Activated CD4-positive, alpha-beta T cell treated with anti-CD3 and anti-CD28 coated beads, Interleukin-2, amount 50 U/mL, for 48 hours (primary cell): Measurements from ENCODE around the gene FSIP1.

Experiments
- DNase-seq, 2 experiments: peaks; one replicate each; pipeline ENCODE4 v3.0.0-alpha.2; 2020

FSIP1 gene

DNA sequence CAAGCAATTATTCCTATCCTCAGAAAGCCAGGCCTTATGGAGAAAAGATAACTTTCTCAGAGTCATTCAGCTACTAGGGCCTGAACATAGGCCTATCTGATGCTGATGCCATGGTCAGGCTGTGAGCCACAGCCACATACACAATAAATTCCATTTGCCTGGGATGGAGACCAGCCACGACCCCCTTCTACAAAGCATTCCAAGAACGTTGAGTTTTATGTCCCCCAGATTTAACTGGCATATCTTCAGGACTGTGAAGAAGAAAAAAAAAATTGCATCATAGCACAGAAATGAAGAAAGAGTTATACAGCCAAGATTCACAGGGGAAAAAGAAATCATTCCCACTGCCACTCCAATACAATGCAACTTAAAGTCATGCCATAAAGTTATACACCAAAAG is 101.8 kb downstream of the FSIP1 start:
- no peak for DNase-seq

DNA sequence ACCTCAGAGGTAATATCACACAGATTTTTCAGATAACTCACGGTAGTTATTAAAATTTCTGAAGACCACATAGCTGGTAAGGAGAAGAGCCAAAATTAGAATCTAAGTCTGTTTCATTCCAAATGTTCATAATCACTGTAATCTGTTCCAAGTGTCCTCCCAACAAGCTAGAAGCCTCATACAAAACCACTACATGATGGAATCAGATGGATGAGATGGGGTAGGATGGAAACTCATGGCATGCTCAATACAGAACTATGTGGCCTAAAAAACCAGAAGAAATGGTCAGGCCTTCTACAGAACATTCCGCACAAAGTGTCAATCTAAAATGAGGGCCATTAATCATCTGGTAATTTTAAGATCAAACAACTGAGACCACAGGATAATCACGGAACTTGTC is 110.0 kb downstream of the FSIP1 start:
- DNase-seq, result no peak

DNA sequence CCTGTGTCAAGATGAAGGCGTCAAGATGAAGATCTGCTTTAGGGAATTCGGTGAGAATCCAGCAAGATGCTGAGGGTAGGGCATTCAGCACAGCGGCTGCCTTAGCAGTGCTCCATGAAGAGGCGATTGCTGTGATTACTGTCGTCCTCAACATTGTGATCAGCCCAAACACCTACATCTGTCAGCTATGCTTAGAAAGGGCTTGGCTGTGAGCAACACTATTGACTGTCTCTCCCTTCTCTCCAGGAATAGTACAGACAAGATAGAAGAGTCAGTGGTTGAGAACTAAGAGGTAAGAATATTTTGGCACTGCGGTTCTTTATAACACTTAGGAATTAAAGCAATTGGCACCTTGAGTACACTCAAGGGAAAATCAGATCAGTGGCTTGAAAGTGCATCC is 110.5 kb downstream of the FSIP1 start:
- no peak for DNase-seq

DNA sequence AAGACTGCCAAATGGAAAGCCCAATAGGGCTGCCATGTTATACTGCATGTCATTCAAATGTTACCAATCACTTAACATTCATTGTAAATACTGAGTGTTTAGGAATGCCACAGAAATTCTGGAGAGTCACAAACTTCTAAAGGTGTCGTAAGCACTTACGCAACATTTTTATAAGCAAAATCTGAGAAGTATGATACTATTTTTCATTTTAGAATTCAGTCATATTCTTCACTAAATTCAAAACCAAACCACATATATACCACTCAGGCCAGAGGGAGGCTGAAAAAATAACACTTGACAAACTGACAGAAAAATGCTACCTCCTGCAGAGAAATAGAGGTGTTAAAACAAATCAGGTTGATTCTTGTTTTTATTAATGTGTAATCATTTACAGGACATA is 112.0 kb downstream of the FSIP1 start:
- DNase-seq, result no peak

DNA sequence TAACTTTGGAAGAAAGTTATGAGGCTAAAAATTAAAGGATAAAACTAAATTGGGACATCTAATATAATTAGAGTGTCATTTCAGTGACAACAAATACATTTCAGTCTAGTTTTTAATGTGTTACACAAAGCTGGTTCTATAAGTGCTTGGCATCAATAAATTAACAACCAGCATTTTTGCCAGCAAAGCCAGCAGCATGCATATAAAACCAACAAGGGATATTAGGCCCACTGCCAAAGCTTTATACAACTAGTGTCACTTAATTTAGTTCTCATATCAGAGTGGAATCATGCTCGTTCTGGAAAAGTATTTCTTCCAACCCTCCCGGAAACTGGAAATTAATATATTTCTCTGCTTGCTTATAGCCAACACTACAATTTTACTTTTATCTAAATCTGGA is 113.0 kb downstream of the FSIP1 start:
- DNase-seq, result no peak

DNA sequence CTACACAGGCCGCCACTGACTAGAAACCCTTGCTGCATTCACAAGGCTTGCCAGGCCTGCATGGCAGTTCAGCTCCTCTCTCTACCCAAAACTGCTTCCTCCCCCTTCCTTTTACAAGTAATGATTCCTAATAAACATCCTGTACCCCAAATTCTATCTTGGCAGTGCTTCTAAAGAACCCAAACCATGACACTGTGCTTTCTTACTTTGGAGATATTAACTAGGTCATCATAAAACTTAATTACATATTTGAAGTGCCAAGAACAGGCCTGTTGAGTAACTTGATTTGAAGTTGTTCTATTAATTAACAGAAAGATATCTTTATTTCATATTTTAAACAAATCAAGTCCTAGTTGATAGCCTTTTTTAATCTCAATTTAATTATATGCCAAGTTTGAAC is 113.4 kb downstream of the FSIP1 start:
- DNase-seq, result no peak

DNA sequence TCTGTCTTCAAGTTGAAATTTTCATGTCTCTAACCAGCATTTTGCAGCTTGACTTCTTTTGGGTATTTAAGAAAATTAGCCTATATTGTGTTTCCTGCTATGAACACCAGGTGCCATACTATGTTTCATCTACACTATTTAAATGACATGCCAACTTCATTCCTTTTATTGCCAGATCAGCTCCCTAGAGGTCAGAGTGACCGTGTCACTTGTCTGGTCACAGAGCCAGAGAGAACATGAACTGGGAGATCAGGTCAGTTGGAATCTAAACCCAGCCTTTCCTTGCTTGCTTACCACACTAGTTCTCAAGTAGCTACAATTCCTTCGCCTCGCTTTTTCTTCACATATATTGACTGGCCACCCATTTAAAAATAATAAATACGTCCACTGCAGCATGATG is 114.2 kb downstream of the FSIP1 start:
- DNase-seq, result no peak

DNA sequence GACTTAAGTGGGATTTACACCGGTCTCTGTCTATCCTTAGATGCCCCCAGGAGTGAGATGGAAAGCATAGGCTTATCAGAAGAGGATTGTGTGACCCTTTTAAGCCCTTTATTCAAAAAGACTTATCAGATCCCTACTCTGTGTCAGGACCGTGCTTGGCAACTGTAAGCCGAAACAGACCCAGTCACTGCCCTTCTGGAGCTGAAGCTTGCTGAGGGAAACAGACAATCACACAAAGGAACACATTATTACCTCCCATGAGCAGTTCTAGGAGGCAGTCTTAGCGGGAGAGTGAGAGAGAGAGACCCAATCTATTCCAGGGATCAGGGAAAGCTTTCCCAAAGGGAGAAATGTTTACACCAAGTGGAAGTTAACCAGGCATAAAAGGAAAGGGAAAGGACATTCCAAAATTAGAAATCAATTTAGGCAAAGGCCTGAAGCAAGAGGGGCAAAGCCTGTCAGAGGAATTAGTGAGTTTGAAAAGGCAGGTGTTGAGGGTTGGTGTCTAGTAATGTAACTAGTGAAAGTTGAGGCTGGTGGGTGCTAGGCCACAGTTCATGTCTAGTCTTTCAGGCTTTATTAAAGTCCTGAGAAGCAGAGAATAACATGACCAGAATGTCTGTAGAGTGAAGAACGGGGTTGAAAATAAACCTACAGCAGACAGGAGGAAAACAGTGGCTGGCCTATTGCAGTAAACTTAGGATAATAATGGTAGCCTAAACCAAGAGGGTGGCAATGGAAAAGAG is 115.1 kb downstream of the FSIP1 start:
- no peak for DNase-seq

DNA sequence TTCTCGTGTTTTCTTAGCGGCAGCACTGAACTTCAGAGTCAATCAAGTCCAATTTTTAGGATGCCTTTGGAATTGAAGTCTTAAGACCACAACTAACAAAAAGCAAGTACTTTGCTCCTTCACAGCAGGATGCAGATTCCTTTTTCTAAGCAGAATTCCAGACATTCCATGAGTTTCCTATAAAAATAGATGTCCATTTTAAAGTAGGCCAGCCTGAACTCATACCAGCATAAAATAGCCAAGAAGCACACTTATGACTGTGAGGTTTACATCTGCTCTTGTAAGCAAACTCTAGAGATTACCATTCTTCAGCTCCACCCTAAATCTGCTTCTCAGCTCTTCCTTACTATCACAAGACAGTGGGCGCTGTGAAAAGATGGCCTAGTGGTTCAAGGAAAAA is 116.0 kb downstream of the FSIP1 start:
- DNase-seq, result no peak

DNA sequence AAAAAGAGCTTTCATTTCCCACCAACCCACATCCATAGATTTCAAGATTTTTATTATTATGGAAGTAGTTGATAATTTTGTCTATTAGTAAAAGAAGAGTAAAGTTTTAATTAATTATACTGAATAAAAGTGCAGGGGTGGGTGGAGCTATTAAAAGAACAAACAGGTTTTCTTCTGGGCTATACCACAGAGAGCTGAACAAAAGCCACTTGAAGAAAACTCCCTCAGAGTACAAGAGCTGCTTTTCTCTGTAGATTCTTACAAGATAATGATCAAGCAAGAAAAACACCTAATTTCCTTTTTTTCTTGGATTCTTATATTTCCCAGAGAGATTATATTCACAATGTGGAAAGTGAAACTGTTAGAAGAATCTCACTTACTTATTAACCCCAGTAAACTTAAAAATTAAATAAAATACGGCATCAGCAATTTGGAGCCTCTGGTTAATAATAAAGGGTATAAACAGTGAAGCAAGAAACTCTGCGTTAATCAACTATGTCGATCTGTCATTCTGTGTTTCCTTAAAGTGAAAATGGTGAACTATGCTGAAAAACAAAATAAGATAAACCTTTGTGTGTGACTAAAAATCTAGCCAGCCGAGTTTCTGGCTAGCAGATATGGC is 116.9 kb downstream of the FSIP1 start:
- DNase-seq, result no peak

DNA sequence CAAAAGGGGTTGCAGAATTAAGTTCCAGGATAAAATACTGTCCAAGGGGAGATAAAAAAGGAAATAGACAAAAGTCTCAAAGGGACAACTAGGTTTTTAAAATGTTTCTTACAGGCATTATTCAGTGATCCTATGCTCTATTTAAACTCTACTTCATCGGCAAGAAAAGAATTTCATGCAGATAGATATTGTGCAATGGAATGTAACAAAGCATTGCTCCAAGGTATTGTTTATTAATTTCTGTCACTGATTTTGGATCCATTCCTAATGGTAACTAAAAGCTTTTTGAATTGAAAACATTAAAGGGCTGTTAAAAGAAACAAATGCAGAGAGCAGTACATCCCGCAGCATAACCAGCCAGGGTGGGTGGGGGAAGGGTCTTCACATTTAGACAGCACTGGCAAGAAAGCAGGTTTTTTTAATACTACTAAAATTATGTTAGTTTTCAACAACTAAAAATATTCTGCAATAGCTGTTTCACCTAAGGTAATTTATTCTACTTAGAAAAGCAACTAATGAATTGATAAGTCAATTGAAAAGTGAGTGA is 118.9 kb downstream of the FSIP1 start:
- DNase-seq, result no peak

DNA sequence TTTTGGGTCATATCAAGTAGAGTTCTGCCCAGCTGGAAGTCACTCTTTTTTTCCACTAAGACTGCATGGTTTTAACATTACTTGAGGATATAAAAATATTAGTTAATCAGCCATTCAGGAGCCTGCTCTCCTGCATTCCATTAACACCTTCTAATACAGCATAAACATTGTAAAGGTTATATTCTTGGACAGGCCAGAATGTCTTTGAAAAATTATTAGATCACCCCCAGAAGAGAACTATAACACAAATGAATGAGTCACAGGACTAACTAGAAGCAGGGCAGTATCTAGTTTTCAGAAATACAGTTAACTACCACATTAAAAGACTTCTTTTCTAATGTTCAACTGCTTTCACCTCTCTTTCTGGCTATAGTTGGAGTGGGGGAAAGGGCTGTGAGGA is 120.9 kb downstream of the FSIP1 start:
- DNase-seq, result no peak

DNA sequence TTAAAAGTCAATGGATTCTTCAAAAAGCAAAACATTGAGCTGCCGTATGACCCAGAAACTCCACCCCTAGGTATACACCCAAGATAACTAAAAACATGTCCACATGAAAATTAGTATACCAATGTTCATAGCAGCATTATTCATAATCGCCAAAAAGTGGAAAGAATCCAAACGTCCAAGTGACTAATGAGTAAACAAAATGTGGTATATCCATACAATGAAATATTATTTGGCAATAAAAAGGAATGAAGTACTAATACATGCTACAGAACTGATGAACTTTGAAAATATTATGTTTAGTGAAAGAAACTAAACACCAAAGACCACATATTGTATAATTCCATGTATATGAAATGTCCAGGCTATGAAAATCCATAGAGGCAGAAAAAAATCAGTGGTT is 123.9 kb downstream of the FSIP1 start:
- DNase-seq, result no peak

DNA sequence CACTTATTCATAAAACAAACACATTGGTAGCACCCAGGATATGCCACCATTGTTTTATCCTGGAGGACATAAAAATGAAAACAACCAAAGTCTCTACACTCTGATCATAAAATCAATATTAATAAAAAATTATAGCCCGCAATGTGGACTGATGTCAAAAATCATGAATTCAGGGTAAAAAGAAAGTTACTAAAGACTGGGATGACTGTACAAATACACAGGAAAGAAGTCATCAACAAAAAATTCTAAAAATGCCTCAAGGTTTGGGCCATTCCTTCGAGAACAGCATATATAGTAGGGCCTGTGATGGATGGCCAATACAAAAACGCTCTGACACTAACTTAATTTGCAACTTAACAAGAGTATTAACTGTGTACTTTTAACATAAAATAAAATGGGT is 125.0 kb downstream of the FSIP1 start:
- DNase-seq, result no peak

DNA sequence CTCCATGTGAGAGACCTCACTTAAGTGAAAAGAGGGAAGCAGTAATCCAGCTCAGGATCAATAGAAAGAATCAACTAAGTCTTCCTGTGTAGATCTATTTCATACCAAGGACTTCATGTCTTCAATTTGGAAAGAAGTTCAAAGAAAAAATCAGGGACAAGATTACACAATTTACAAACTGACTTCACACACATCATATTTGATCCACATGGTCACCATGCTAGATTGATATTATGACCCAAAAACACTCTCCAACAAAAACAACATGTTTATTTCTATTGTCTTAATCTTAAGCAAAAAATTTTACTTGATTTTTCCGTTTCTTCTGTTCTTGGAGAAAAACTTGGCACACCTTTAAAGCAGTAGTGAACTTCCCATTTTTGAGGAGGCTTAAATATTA is 125.5 kb downstream of the FSIP1 start:
- DNase-seq, result no peak

DNA sequence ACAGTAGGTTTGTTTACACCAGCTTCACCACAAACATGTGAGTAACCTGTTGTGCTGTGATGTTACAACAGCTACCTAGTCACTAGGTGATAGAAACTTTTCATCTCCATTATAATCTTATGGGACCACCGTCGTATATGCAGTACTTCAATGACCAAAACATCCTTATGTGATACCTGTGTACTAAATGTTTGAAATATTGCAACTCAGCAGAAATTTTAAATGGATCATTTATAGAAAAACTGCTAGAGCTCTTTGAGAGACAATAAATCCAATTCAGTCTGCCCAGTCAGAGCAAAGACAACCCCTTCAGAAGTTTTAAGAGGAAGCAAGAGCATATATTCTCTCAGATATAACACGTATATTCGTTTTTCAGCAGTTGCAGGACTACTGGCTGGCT is 128.3 kb downstream of the FSIP1 start:
- no peak for DNase-seq

DNA sequence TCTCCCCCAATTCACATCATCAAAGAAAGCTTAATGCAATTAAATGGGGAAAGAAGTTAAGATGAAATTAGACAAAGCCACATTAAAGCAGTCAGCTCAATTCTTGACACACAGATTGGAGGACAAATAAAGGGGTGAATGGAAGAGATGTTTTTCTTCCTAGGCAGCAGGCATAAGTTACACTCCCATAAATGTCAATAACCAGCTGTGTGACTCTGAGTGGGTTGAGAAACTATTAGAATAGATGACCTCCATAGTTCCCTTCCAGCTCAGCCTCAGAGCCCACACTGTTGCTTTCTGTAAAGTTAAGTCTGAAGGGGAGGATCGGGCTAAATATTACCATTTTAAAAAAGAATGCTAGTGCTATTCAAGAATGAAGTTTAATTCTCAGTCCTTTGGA is 130.8 kb downstream of the FSIP1 start:
- DNase-seq, result no peak

DNA sequence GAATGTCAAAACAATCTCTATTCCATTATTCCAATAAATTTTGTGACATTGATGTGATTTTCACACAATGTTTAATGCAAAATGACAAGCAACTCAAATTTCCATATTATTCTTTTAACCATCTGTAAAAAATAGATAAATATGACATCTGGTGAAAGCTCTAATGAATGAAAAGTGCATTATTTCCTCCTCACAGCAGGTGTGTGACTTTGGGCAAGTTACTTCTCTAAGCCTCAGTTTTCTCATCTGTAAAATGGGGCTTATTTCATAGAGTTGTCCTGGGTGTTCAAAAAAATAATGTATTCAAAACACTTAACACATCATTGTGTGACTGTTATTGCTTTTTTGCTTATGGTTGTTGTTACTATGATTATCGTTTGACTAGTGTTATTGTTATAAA is 131.3 kb downstream of the FSIP1 start:
- no peak for DNase-seq

DNA sequence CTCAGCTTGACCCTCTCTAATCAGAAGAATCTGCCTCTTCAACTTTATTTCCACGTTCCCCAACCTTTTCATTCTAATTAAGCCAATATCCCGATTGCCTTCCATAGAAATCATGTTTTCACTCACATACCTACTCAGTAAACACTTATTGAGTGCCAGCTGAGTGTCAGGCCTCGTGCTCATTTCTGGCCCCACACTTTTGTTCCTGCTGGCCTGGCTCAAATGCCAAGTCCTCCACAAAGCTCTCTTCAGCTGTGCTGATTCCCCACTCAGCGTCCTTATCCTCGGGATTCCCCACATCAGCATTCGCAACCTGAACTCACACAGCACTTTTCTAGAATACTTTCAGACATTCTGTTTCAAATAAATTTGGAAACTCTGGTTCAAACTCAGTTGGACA is 132.9 kb downstream of the FSIP1 start:
- DNase-seq, result no peak

DNA sequence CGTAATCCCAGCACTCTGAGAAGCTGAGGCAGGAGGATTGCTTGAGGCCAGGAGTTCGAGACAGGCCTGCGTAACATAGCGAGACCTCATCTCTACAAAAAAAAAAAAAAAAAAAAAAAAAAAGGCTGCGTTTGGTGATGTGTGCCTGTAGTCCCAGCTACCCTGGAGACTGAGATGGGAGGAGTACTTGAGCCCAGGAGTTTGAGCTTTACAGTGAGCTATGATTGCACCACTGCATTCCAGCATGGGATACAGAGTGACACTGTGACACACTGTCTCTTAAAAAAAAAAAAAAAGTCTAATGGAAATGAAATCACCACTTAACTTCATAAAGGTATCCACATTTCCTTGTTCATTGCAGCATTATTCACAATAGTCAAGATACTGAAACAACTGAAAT is 136.2 kb downstream of the FSIP1 start:
- DNase-seq, result no peak

DNA sequence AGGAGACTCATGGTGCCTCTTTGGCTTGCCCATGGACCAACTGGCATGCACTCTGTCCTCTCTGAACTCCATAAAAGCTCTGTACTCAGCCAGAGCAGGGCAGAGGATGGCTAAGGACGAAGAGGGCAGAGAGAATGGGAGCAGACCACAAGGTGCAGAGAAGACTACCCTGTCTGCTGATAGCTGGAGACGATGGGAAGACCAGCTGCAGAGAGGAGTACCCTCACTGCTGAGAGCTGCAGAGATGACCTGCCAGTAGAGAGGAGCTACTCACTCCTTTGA is 136.7 kb downstream of the FSIP1 start:
- DNase-seq, result no peak

DNA sequence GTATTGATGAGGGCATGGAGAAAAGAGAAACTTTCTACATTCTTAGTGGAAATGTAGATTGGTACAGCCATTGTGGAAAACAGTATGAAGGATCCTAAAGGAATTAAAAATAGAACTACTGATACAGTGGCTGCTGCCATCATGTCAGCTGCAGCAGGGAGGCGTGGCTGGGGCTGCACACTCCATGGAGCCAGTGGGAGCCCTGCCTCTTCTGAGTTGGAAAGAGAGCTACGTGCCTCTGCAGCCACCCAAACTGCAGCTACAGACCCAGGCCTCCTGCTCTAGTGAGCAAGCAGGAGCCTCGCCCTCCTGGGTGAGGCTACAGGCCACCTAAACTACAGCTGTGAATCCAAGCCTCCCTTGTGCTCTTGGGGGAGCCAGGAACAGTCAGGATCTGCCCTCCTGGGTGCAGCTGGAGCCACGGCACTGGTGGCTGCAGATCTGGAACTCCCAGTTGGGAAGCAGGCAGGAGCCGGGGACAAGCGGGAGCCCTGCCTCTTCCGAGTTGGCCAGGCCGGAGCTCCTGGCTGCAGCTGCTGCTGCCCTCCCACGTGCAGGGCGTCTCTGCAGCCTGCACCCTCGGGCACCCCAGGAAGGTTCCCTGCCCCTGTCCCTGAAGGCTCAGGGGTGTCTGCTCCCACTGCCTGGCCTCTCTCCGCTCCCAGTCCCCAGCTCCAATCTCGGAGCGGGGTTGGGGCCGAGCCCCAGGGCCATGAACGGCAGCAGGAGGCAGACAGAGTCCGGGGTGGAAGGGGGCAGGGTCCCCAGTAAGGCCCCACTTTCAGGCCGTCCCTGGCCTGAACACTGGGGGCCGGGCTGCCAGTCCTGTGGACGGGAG is 137.3 kb downstream of the FSIP1 start:
- no peak for DNase-seq

DNA sequence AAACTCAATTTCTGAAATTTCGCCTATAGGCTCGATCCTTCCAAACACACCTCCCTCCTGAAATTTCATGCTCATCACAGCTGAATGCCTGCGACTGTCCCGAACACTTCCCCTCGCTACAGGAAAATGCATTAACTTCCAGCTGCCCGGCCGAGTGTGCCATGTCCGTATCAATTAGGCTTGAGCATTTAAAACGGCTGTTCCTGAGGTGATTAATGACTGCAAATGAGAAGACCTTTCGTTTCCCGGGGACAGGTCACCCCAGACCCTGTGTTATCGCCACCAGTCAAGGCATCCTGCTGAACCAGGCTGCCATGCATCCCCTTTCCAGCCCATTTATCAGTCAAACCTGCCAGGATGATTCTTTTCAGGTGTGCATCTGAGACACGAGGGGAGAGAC is 138.5 kb downstream of the FSIP1 start:
- no peak for DNase-seq

DNA sequence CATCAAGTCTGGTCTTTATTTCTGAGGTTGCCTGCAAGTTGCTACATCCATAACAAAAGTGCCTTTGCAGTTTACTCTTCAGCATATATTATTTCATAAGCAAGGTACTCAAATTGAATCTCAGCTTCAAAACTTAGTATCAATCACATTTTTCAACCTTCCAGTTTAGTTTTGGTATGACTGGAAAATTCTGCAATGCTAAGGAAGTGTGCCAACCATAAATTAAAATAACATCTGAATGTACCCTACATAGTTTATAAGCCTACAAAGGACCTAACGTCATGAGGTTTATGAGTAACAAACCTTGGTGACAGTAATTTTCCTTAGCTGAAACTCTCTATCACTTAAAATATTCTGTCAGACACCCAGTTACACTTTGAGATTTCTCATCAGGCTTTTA is 138.9 kb downstream of the FSIP1 start:
- DNase-seq, result no peak
